Measurements from ENCODE around the gene CDK5RAP1. TPM values are rescaled to one million over a fixed set of nuclear protein-coding genes. Genes with fewer than 3 reads are reported as not detected.

CDK5RAP1 gene
- total RNA-seq, 1 donor from 2014 or later = 58.3 TPM

DNA sequence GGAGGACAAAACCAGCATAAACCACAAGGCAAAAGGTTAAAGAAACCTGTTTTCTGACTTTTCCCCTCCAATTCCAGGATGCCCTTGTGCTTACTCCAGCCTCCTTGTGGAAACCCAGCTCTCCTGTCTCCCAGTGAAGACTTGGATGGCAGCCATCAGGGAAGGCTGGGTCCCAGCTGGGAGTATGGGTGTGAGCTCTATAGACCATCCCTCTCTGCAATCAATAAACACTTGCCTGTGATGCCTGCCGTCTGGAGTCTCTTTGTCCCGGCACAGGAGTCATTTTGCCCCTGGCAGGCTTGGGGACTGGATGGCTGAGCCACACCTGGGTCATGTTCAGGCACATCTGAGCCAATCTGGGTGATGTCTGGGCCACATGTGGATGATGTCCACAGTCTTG, 91.7 kb downstream of the CDK5RAP1 start:
- TF ChIP-seq, protein P1, sequence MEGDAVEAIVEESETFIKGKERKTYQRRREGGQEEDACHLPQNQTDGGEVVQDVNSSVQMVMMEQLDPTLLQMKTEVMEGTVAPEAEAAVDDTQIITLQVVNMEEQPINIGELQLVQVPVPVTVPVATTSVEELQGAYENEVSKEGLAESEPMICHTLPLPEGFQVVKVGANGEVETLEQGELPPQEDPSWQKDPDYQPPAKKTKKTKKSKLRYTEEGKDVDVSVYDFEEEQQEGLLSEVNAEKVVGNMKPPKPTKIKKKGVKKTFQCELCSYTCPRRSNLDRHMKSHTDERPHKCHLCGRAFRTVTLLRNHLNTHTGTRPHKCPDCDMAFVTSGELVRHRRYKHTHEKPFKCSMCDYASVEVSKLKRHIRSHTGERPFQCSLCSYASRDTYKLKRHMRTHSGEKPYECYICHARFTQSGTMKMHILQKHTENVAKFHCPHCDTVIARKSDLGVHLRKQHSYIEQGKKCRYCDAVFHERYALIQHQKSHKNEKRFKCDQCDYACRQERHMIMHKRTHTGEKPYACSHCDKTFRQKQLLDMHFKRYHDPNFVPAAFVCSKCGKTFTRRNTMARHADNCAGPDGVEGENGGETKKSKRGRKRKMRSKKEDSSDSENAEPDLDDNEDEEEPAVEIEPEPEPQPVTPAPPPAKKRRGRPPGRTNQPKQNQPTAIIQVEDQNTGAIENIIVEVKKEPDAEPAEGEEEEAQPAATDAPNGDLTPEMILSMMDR (conservative IDR thresholded peaks at IDR 0.05) = no peak
- Mint-ChIP-seq H3K4me1 (ENCODE audit: unreplicated experiment) (peaks cover 7% of the 10 kb centered on the region), H3K27me3 (no peaks in the 10 kb centered on the region), H3K4me3 (no peak overlapping the region), H3K36me3 (no peaks in the 10 kb centered on the region), H3K9me3 (peaks cover 5% of the 10 kb centered on the region), H3K27ac (no peak overlapping the region)
- no peak for DNase-seq (ENCODE audit: extremely low spot score, unreplicated experiment)

Other genes starting within 250 kb of the CDK5RAP1 start
- gene BPIFA2, start 233.4 kb downstream of the CDK5RAP1 start, total RNA-seq (ENCODE audit: low replicate concordance) = not detected in 2 replicates
- gene BPIFA3, start 184.2 kb downstream of the CDK5RAP1 start, total RNA-seq (ENCODE audit: low replicate concordance) = not detected in 2 replicates
- gene BPIFA1, start 165.5 kb downstream of the CDK5RAP1 start, total RNA-seq (ENCODE audit: low replicate concordance) = 0.69 and 0.97 TPM in 2 replicates
- gene BPIFB1, start 118.3 kb downstream of the CDK5RAP1 start, total RNA-seq (ENCODE audit: low replicate concordance) = 1.8 and 10.9 TPM in 2 replicates
- gene SNTA1, start 42.2 kb upstream of the CDK5RAP1 start, total RNA-seq (ENCODE audit: low replicate concordance) = 7.6 and 19.5 TPM in 2 replicates
- gene CBFA2T2, start 88.6 kb upstream of the CDK5RAP1 start, total RNA-seq (ENCODE audit: low replicate concordance) = 39.8 and 52.3 TPM in 2 replicates

Measured in type B pancreatic cell (in vitro differentiated cells).